HCT116 (cell line): ENCODE data around the gene ALPP.

Source experiments
- EZH2 ChIP-seq: fragments of 200-600 bp; sonication (generic); IDR thresholded peaks from 2 replicates; pipeline ENCODE4 v1.6.1; 2017; ENCODE audit warnings: antibody characterized with exemption, mixed run types
- RAD21 ChIP-seq: IDR thresholded peaks from 2 replicates; pipeline ENCODE4 v1.6.1; 2012; ENCODE audit warnings: low read depth, mild to moderate bottlenecking
- TCF7L2 ChIP-seq: IDR thresholded peaks from 2 replicates; pipeline ENCODE4 v1.7.0; 2011; ENCODE audit warnings: borderline replicate concordance, inconsistent platforms; ENCODE audit not compliant: insufficient read depth, insufficient read length; ENCODE audit errors: extremely low read depth
- TF ChIP-seq, protein P1 (sequence below), 3 experiments: fragments of 200-600 bp in 1 of 3; sonication (generic) in 1 of 3; IDR thresholded peaks in 2 of 3; conservative IDR thresholded peaks in 1 of 3; 2 replicates each; pipeline ENCODE4 v1.5.1; 2012 to 2017; ENCODE audit warnings: low read depth in 2 of 3, low read length in 2 of 3, antibody characterized with exemption in 1 of 3, borderline replicate concordance in 1 of 3, control low read depth in 1 of 3, mild to moderate bottlenecking in 1 of 3, mixed read lengths in 1 of 3, mixed run types in 1 of 3, moderate library complexity in 1 of 3; ENCODE audit not compliant: insufficient read depth in 1 of 3

DNA sequence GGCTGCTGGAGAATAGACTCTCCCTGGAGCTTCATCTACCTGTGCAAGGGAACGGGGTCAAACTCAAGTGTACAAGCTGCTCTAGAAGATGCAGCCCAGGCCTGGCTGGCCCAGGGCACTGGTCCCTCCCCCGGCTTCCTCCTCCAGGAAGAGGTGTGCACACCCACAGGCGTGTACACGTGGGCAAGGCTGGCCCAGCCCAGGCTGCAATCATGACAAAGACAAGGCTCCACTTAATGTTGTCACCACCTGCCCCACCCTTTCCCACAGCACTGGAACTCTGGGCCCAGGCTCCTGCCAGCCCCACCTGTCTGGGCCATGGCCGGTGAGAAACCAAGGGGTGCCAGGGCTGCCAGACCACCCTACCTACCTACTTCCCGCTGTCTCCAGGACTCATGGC lies 29.6 kb upstream of the ALPP start:
- TF ChIP-seq, protein P1, sequence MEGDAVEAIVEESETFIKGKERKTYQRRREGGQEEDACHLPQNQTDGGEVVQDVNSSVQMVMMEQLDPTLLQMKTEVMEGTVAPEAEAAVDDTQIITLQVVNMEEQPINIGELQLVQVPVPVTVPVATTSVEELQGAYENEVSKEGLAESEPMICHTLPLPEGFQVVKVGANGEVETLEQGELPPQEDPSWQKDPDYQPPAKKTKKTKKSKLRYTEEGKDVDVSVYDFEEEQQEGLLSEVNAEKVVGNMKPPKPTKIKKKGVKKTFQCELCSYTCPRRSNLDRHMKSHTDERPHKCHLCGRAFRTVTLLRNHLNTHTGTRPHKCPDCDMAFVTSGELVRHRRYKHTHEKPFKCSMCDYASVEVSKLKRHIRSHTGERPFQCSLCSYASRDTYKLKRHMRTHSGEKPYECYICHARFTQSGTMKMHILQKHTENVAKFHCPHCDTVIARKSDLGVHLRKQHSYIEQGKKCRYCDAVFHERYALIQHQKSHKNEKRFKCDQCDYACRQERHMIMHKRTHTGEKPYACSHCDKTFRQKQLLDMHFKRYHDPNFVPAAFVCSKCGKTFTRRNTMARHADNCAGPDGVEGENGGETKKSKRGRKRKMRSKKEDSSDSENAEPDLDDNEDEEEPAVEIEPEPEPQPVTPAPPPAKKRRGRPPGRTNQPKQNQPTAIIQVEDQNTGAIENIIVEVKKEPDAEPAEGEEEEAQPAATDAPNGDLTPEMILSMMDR (IDR thresholded peaks at IDR 0.05 in 2 of 3, conservative IDR thresholded peaks at IDR 0.05 in 1 of 3; ENCODE audit: borderline replicate concordance in 1 of 3, insufficient read depth in 1 of 3, low read depth in 2 of 3, low read length in 2 of 3), result no peak
- TF ChIP-seq EZH2 (no peak), RAD21 (no peak), TCF7L2 (no peak)
